Keratinocyte (primary cell): ENCODE results near the gene PEX7.

Experiments
- EZH2 ChIP-seq: IDR thresholded peaks from one replicate; pipeline ENCODE4 v1.6.1; 2012; ENCODE audit warnings: inconsistent platforms, mild to moderate bottlenecking, low read length, moderate library complexity
- TF ChIP-seq, protein P1 (sequence below), 3 experiments: IDR thresholded peaks in 1 of 3; conservative IDR thresholded peaks in 1 of 3; optimal IDR thresholded peaks in 1 of 3; 2 replicates in 2 of 3; 3 replicates in 1 of 3; pipeline versions ENCODE3 to v1.5.1; 2011; ENCODE audit warnings: low read length in 3 of 3, mild to moderate bottlenecking in 3 of 3, moderate library complexity in 2 of 3, control low read depth in 1 of 3, inconsistent platforms in 1 of 3; ENCODE audit not compliant: insufficient read depth in 2 of 3; ENCODE audit errors: extremely low read depth in 1 of 3

DNA sequence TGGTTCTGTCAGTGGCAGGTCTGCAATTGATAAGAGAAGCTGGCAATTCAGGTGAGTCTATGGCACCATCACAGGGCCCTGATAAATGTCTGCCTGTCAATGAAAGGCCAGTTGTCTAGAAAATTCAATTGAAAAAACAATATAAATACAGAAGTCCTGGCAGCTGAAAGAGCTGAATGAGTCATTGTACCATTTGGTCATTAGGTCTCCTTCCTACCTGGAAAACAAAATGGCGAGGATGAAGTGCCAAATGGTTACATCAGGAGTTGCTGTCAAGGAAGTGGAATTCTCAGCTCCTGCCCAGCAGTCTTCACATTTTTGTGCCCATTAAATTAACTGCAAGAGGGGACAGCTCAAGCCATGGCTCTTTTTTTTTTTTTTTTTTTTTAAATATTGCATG lies 37.7 kb downstream of the PEX7 start:
- no peak for TF ChIP-seq EZH2
- TF ChIP-seq, protein P1, sequence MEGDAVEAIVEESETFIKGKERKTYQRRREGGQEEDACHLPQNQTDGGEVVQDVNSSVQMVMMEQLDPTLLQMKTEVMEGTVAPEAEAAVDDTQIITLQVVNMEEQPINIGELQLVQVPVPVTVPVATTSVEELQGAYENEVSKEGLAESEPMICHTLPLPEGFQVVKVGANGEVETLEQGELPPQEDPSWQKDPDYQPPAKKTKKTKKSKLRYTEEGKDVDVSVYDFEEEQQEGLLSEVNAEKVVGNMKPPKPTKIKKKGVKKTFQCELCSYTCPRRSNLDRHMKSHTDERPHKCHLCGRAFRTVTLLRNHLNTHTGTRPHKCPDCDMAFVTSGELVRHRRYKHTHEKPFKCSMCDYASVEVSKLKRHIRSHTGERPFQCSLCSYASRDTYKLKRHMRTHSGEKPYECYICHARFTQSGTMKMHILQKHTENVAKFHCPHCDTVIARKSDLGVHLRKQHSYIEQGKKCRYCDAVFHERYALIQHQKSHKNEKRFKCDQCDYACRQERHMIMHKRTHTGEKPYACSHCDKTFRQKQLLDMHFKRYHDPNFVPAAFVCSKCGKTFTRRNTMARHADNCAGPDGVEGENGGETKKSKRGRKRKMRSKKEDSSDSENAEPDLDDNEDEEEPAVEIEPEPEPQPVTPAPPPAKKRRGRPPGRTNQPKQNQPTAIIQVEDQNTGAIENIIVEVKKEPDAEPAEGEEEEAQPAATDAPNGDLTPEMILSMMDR (optimal IDR thresholded peaks at IDR 0.05 in 1 of 3, IDR thresholded peaks at IDR 0.05 in 1 of 3, conservative IDR thresholded peaks at IDR 0.05 in 1 of 3; ENCODE audit: extremely low read depth in 1 of 3, insufficient read depth in 2 of 3, low read length in 3 of 3), result no peak
